Muscle of back (tissue), 11 donors: ENCODE data around the gene PNKP. TPM values are rescaled to one million over a fixed set of nuclear protein-coding genes. Genes with fewer than 3 reads are reported as not detected.

Source experiments
- DNase-seq, 3 donors: peaks; one replicate each; pipeline versions ENCODE4 v3.0.0 to v3.0.0-alpha.2; 2013
- polyA plus RNA-seq, 10 donors: library from polyadenylated mRNA; unstranded; fragments of 120-200 nt; gene quantifications; one replicate each; pipeline ENCODE4 v1.2.1, GENCODE V29; 2013; ENCODE audit not compliant: insufficient read length in 10 of 10

Gene PNKP
- polyA plus RNA-seq, 10 donors: 17.2 to 41.4 (median 26.2) TPM

DNA sequence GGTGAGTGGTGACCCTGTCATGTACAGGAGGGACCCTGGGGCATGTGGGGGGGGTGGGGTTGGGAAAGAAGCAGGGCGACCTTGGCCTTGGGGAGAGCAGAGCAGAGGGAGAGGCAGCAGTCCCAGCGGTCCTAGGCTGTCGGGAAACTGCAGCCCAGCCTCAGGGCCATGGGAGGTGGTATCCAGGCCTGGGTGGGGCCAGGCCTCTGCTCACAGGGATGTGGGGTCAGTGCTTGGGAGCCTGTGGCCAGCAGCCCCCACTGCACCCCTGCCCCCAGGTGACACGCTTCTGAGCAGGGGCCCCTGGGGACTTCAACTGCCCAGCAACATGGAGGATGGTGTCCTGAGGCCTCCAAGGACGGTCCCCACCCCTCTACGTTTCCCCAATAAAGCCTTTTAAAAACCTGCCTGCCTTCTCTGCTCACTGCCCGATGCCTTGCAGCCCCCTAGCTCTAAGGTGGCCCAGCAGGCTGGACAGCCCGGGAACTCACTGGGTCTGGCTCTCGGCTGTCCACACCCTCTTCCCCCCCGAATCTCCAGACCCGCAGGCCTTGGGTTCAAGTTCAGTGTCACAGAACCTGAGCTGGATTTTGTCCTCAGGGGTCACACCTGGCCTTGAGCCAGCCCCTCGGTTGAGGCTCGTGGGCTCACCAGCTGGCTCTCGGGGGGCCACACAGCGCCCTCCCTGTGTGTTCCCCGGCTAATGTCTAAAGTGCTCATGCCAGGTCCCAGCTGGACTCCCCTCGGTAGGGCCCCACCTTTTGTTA is 6.9 kb downstream of the PNKP start:
- no peak for DNase-seq

DNA sequence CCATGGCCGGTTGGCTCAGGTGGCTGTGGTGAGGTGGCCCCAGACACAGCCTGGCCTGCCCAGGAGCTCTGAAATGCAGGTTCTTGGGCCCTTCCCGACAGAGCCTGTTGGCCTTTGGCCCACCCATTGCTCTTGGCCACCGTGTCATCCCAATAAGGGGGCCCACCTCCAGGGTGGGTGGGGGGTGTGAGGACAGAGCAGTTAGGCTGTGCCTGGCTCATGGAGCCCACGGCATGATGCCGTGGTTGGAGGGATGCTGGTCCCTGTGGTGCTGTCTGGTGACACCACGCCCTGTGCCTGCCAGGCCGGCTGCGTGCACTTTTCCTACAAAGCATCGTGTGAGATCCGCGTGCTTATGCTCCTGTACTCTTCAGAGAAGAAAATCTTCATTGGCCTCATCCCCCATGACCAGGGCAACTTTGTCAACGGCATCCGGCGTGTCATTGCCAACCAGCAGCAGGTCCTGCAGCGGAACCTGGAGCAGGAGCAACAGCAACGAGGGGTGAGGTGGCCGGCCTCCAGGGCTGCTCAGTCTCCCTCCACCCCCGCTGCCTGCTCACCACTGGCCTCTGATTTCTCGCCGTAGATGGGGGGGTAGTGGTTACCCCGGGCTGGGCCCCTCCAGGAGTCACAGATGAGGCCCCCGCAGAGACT is 7.6 kb downstream of the PNKP start:
- DNase-seq: no peak

DNA sequence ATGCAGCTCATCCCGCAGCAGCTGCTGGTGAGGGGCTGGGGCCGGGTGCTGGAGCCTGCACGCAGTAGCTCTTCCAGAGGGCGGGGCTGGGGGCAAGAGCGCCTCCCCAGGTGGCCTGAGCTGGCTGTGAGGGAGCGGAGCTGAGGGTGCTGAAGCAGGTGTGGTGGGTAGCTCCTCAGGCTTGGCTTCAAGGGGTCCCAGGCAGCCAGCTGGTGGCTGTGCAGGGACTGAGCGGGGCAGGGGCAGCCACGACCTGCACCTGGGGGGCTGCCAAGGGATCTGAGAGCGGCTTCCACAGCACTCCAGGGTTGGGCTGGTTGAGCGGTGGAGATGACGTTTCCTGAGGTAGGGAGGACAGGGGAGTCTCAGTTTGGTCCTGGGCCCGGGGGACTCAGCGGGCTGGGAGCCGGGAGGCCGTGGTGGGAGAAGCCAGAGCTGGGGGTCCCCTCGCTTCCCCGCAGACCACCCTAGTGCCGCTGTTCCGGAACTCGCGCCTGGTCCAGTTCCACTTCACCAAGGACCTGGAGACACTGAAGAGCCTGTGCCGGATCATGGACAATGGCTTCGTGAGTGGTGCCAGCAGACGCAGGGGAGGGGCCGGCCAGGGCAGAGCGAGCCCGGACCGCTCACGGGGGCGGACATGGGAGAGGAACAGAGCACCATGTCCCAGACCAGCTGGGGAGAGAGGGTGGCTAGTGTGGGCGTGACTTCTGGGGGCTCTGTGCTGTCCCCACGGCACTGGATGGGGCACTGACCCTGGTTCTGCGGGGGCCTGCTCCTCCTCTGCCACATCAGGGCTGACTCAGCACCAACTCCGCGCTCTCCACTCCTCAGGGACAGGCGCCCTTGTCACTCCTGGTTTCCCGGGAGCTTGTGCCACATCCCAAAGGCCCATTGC is 9.0 kb downstream of the PNKP start:
- DNase-seq: no peak

DNA sequence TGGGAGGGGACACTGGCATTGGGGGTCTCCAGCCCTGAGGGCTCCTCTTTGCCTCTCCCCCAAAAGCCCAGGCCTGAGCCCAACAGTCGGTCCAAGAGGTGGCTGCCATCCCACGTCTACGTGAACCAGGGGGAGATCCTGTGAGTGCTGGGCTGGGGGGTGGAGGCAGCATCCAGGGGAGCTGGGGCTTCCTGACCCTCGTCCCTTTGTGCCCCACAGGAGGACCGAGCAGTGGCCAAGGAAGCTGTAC is 9.6 kb downstream of the PNKP start:
- no peak for DNase-seq

DNA sequence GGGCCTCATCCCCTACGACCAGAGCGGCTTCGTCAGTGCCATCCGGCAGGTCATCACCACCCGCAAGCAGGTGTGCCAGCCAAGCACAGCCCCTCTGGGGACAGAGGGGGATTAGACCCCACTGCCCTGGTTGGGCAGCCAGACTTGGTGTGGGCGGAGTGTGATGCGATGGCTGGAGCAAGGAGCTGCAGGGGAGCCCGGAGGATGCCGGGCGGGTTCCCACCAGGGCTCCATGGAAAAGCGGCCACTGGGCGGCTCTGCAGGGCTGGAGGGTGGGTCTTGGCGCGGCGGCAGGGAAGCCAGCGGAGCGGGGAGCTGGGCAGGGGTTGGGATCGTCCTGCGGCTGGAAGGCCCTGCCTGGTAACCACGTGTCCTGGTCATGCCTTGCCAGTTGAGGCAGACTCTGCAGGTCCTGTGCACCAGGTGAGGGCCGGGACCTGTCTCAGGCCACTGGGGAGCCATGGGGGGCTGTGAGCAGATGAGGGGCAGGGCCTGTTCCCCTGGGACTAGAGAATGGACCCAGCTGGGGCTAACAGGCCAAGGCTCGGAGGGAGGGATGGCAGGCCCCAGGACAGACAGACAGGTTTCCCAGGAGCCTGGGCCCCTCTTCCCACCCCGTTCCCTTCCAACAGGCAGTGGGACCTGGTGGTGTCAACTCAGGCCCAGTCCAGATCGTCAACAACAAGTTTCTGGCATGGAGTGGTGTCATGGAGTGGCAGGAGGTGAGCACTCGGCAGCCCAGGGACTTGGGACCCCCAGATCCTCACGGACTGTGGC is 10.1 kb downstream of the PNKP start:
- no peak for DNase-seq

DNA sequence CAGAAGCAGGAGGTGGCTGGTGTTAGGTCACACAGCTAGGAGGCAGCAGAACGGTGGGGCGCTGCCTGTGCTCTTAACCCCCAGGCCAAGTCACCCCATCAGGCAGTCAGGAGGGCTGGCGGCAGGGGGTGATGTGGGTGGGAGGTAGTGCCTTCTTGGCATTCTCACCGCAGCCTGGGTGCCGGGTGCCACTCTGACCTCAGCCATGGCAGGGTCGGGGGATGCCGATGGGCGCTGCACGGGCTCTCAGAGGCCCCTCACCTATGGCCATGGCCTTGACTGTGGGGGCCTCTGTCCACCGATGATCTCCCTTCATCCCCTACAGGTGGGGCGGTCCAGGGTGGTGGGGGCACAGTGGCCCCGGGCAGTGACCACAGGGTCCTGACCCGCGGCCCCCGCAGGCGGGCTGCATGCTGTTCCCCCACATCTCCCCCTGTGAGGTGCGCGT is 10.8 kb downstream of the PNKP start:
- DNase-seq: no peak

DNA sequence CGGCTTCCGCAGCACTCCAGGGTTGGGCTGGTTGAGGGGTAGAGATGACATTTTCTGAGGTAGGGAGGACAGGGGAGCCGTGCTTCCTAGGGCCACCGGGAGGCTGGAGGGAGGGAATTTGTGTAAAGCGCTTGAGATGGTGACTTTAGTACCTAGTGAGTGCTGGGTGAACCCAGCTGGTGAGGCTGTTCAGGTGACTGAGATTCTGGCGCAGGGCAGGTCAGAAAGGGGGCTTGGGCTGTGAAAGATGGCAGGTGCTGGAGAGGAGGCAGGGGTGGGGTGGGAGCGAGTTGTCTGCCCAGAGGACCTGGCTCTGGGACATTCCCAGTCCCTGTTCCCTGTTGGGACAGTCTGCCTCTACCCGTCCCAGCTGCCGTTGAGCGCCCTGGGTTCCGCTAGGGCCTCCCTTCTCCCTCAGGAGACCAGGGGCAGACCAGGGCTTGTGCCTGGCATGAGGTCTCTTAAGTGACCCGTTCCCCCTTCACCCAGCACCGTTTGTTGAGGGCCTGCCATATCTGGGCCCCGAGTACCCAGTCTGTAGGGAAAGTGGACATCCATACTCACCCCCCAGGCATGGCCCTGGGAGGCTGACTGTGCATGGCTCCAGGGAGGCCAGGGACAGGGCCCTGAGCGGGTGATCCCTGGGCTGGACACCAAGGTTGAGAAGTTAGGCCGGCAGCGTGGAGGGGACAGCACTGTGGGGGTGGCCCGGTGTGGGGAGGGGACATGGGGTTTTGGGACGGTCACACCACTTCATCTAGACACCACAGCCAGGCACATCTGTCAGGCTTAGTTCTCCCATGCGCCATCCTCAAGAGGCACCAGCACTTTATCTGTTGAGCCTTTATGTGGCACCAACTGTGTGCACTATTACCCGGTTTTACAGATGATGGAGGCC is 11.5 kb downstream of the PNKP start:
- no peak for DNase-seq

DNA sequence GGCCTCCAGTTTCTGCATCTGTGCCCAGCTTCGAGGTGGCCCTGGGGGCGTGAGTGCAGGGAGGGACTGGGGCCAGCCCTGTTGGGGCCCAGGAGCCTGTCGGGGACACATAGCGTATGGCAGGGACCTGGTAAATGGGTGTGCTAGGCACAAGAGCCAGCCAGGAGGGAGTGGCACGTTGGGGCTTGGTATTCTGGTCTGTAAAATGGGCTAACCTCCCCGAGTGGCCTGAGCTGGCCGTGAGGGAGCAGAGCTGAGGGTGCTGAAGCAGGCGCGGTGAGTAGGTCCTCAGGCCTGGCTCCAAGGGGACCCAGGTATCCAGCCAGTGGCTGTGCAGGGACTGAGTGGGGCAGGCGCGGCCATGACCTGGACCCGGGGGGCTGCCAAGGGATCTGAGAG is 12.1 kb downstream of the PNKP start:
- DNase-seq: no peak

DNA sequence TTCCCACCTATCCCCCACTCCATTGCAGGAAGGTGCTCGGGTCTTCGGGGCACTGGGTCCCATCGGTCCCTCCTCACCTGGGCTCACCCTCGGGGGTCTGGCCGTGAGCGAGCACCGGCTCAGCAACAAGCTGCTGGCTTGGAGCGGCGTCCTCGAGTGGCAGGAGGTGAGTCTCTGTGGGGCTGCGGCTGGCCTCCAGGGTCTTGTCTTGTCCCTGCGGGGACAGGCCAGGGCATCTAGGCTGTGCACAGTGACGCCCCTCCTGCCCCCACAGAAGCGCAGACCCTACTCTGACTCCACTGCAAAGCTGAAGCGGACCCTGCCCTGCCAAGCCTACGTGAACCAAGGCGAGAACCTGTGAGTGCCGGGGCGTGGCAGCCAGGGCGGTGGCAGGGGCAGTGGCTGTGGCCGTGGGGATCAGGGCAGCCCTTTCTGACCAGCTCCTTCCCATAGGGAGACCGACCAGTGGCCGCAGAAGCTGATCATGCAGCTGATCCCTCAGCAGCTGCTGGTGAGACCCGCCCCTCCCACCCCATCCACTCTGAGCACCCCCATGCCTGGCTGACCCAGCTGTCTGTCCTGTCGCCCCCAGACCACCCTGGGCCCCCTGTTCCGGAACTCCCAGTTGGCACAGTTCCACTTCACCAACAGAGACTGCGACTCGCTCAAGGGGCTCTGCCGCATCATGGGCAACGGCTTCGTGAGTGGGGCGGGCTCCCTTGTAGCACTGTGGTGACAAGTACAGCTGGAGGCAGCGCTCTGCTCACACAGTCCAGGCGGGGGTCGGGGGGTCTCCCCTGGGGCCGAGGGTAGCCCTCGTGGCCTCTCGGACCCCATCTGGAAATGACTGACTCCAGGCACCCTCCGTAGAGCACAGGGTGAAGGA is 12.8 kb downstream of the PNKP start:
- DNase-seq: no peak

DNA sequence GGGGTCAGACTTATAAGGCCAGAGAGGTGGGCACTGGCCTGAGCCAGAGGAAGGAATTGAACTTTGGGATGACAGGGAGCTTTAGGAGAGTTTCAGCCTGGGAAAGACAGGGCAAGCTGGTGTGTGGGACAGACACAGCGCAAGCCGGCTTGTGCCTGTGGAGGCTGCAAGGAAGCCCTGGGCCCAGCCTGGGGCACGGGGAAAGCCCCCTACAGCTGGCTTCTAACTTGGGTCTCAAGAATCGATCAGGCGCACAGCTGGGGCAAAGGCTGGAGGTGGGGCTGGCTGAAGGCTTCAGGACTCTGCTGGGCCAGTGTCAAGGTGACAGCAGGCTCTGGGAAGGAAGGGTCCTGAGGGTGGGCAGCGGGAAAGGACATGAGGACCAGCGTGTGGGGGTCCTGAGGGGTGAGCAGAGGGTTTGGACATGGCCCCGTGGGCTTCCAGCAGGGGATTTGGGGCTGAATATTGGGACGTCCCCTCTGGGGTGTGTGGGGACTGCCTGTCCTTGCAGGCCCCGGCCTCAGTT is 13.5 kb downstream of the PNKP start:
- no peak for DNase-seq

DNA sequence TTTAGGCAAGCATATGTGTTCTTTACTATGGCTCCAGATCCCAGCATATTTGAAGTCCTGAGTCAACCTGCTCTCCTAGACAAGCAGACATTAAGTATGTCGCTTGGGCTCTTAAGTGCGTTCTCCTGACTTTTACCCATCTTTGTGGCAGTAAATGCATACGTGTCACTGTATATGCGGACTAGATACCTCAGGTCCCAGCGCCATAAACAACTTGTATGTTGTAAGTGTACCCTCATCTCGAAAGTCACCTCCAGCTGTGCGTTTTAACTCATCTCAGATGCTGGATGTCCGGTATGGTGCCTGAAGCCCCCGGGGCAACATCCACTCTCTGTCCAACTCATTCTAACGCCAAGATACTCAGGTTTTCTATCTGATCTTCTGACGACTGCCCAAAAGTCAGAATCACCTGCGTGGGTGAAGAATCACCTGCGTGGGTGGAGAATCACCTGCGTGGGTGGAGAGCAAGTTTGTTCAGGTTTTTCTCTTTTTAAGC is 14.7 kb downstream of the PNKP start:
- no peak for DNase-seq

DNA sequence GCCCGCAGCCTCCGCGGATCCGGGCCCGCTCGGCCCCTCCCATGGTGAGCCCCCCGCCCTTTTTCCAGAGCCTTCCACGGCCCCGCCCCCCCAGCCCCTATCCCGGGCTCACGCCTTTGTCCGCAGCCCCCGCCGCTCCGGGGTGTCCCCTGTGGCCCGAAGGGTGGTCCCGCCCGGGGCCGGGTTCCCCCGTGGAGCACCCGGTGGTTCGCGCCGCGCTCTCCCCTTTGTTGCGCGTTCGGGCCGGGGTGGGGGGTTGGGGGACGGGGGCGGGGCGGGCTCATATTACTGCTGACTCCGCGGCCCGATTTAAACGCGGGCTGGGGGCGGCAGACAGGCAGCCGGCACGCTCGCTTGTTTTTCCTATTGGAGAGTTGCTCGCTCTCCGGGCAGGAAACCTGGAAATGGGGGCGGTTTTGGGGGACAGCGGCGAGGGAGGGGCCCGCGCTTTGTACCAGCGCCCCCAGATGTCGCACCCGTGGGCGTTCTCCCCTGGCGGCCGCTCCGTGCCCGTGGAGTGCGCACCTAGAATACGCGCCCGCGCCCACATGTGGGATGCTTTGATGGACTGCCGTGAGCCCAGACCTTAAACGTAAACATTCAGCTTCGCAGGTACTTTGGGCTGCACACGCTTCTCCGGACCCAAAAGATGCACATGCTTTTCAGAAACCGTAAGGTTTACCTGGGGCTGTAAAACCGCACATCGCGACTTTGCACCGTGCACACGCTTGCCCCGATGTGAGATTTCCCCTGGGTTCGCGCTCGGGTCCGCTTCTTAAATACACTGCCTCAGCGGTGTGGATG is 15.7 kb downstream of the PNKP start:
- DNase-seq: peak in 2 of 3 donors; percentile 44 to 70

DNA sequence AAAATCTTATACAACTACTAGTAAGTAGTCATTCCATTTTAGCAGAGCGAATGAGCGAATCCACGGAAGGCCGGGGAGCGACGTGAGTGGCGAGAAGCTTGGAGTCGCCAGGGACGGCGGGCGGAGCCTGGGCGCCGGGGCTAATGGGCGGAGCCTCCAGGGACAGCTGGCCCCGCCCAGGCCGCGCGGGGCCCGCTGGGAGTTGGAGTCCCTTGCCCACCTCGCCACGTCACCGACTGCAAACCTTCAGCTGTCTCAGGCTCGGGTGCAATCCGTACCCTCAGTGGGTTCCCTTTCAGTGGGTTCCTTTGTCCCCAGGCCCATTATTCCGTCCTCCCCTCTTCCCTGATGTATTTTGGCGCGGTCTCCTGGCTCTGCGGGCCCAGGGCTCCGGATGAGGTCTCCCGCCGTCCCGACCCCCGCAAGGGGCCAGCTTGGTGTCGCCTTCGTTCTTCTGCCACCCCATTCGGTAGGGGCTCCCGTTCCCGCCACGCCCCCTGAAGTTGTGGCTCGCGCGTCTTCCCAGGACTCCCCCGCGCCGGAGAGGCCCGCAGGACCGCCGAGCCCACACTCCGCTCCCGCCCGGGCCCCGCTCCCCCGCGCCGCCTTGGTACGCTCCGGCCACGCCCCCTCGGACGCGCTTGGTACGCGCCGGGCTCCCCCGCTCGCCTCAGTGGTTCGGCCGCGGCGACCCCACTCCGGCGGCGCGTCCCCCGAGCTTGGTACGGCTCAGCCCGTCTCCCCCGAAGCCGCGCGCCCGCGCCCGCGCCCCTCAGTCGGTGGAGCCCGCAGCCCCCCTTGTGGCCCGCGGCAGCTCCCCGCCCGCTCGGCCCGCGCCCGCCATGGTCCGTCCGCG is 16.7 kb downstream of the PNKP start, which contains the start of gene PTOV1:
Gene PTOV1 (plus strand): TSS at position 673 of the 856 bp plus-strand sequence.
- peak; percentile 89 to 96 (median 92) for DNase-seq

DNA sequence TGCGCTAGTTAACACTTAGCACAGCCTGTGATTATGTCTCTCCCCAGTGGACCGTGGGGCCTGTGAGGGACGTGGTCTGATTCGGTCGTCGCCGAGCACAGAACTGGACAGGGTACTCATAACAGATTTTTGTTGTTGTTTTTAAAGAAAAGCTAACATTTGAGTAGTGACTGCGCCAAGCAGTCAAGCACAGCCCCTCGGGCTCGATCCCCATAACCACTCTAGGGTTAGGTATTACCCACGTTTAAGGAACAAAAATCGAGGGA is 17.2 kb downstream of the PNKP start:
- DNase-seq: no peak

DNA sequence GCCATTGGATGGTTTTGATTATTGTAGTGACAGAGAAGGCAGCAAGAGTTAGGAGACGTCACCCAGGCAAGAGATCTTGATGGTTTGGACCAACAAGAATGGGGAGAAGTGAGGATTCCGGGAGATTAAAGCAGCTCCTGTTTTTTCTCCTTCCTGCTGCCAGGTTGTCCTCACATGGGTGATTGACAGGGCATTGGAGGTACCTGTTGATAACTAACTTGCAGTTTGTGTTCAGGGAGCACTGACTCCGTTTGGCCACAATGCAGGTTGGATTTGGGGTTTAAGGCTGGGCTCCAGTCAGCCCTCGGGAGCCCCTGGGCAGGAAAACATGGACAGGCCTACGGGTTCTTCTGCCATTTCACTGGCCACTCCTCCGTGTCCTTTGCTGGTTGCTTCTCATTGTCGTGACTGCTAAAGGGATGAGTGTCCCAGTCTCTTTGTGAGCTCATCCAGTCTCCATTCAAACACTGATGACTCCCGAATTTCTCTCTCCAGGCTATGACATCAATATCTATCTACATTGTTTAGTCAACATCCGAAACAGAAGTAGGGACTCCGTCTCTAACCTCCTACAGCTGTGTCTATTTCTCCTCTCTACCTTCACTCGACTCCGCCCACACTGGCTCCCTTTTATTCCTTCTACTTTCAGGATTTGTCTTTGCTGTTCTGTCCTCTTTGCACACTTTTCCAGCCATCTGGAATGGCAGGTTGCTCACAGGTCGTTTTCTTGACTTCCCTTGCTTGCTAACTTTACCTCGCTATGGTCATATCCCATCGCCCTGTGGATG is 17.7 kb downstream of the PNKP start:
- no peak for DNase-seq

DNA sequence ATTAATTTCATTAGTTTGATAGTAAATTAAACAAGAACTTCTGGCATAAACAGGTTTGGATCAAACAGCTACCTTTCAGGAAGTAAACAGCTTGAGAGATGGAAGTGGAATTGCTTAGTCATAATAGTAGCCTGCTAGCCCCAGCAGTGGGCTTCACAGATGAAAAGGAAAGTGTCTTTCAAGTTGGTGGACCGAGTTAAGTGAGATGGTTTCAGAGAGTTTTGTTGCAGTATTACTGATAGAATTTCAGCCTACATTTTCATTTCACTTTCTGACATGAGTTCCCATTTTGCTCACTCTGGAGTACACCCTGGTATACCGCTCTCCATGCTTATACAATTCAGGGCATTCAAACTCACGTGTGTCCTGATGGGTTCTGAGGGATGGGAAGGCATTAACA is 18.4 kb downstream of the PNKP start:
- DNase-seq: no peak
